Prostate gland (tissue), 2 donors: Measurements from ENCODE around the gene KRTAP6-1. TPM values are rescaled to one million over a fixed set of nuclear protein-coding genes. Genes with fewer than 3 reads are reported as not detected.

Source experiments
- DNase-seq: peaks from one replicate; pipeline ENCODE4 v3.0.0-alpha.2; 2019; ENCODE audit warnings: low spot score
- H3K27ac ChIP-seq, 2 donors: fragments of 200-600 bp; sonication (generic); 2 replicates each; pipeline ENCODE4 v1.5.1; 2017 to 2019
- H3K27me3 ChIP-seq: fragments of 200-600 bp; sonication (generic); replicated peaks from 2 replicates; pipeline ENCODE4 v1.5.1; 2019; ENCODE audit not compliant: insufficient read depth
- H3K36me3 ChIP-seq, 2 donors: fragments of 200-600 bp; sonication (generic); 1 replicate in 1 of 2; 2 replicates in 1 of 2; pipeline versions ENCODE4 v1.5.1 to v1.8.1; 2017 to 2019
- H3K4me1 ChIP-seq: fragments of 200-600 bp; sonication (generic); replicated peaks from 2 replicates; pipeline ENCODE4 v1.5.1; 2019
- H3K4me3 ChIP-seq, 2 donors: fragments of 200-600 bp; sonication (generic); 2 replicates each; pipeline ENCODE4 v1.5.1; 2017 to 2019
- H3K9me3 ChIP-seq: fragments of 200-600 bp; sonication (generic); 2 replicates; pipeline ENCODE4 v1.5.1; 2017
- CTCF ChIP-seq, 4 experiments: fragments of 200-600 bp in 2 of 4; fragments of 450-650 bp in 2 of 4; sonication (generic) in 2 of 4; IDR thresholded peaks; 1 replicate in 3 of 4; 2 replicates in 1 of 4; pipeline ENCODE4 v1.5.1; 2016 to 2019; ENCODE audit warnings: antibody characterized with exemption in 4 of 4, mild to moderate bottlenecking in 2 of 4, moderate library complexity in 2 of 4
- POLR2A ChIP-seq: fragments of 450-650 bp; IDR thresholded peaks from one replicate; pipeline ENCODE4 v1.6.1; 2016; ENCODE audit warnings: antibody characterized with exemption, mild to moderate bottlenecking
- POLR2AphosphoS5 ChIP-seq: sonication (generic); formaldehyde crosslinking; IDR thresholded peaks from one replicate; pipeline ENCODE4 v1.6.1; 2017; ENCODE audit warnings: antibody characterized with exemption
- WGBS: methylation state at CpG from one replicate; pipeline ENCODE4 v1.1.5; 2018; 5-methylcytosine and 5-hydroxymethylcytosine counted together
- intact Hi-C: fragments of 100-400 bp; cut with DNase I; formaldehyde crosslinking; loops from one replicate; pipeline ENCODE4 v1.14.2; 2022
- total RNA-seq, 2 donors: library from RNA; depleted of rRNA; stranded (reverse); fragments of >200 nt; gene quantifications; one replicate each; pipeline ENCODE4 v1.1.0, GENCODE V29; 2016

Gene KRTAP6-1
- total RNA-seq, 2 donors from 2014 or later, result not detected

GRCh38 chr21:30605968-30606367 is 7.8 kb downstream of the KRTAP6-1 start:
- 90% methylated on average over 2 of the region's 2 CpGs for WGBS
- Histone ChIP-seq H3K36me3 (no peaks in the 10 kb centered on the region), H3K4me1 (no peaks in the 10 kb centered on the region), H3K4me3 (no peak overlapping the region), H3K27me3 (no peaks in the 10 kb centered on the region), H3K9me3 (no peaks in the 10 kb centered on the region), H3K27ac (no peak overlapping the region)
- no peak for DNase-seq
- intact Hi-C loops, result no loop called here
- TF ChIP-seq POLR2AphosphoS5 (no peak), CTCF (IDR thresholded peaks at IDR 0.05) (no peak), POLR2A (no peak)

GRCh38 chr21:30600787-30601186 is 12.9 kb downstream of the KRTAP6-1 start, which contains the start of gene KRTAP22-1:
KRTAP22-1 (plus strand) TSS chr21:30601087.
- H3K4me1 ChIP-seq, result no peaks in the 10 kb centered on the region
- H3K27me3 ChIP-seq, result no peaks in the 10 kb centered on the region
- intact Hi-C loops, result no loop called here
- H3K27ac ChIP-seq, result no peak within 1 kb of the TSS
- H3K4me3 ChIP-seq, result no peak within 1 kb of the TSS
- TF ChIP-seq POLR2AphosphoS5, result no peak
- no peak for TF ChIP-seq CTCF (IDR thresholded peaks at IDR 0.05)
- no peak for TF ChIP-seq POLR2A
- DNase-seq, result no peak
- no peaks in the 10 kb centered on the region for H3K36me3 ChIP-seq
- 0% methylated on average over 1 of the region's 1 CpG for WGBS
- H3K9me3 ChIP-seq, result no peaks in the 10 kb centered on the region

- 96% methylated on average over 6 of the region's 6 CpGs for WGBS
- H3K9me3 ChIP-seq, result no peaks in the 10 kb centered on the region
- DNase-seq, result no peak
- H3K4me1 ChIP-seq, result no peaks in the 10 kb centered on the region
- no peaks in the 10 kb centered on the region for H3K36me3 ChIP-seq
- intact Hi-C loops, result no loop called here
- H3K27ac ChIP-seq, result no peak within 1 kb of the TSS
- no peak within 1 kb of the TSS for H3K4me3 ChIP-seq
- TF ChIP-seq CTCF (IDR thresholded peaks at IDR 0.05), result no peak
- no peak for TF ChIP-seq POLR2A
- TF ChIP-seq POLR2AphosphoS5, result no peak
- H3K27me3 ChIP-seq, result no peaks in the 10 kb centered on the region
Observed at GRCh38 chr21:30598802-30599201, 14.9 kb downstream of the KRTAP6-1 start, which contains the start of gene KRTAP6-2. KRTAP6-2 (minus strand) TSS chr21:30598902; CDS start chr21:30598874, 28 bp downstream.

GRCh38 chr21:30592140-30592539 is 21.6 kb downstream of the KRTAP6-1 start, which contains the start of gene KRTAP6-3:
KRTAP6-3 (plus strand) TSS chr21:30592440; CDS start chr21:30592446, 6 bp downstream.
- TF ChIP-seq POLR2AphosphoS5 (no peak), CTCF (IDR thresholded peaks at IDR 0.05) (no peak), POLR2A (no peak)
- no peaks in the 10 kb centered on the region for H3K36me3 ChIP-seq
- H3K4me1 ChIP-seq, result no peaks in the 10 kb centered on the region
- 93% methylated on average over 4 of the region's 4 CpGs for WGBS
- H3K9me3 ChIP-seq, result no peaks in the 10 kb centered on the region
- DNase-seq, result no peak
- intact Hi-C loops, result no loop called here
- H3K27ac ChIP-seq, result no peak within 1 kb of the TSS
- H3K4me3 ChIP-seq, result no peak within 1 kb of the TSS
- no peaks in the 10 kb centered on the region for H3K27me3 ChIP-seq

GRCh38 chr21:30590297-30590696 is 23.4 kb downstream of the KRTAP6-1 start, which contains the start of gene KRTAP22-2:
KRTAP22-2 (minus strand) TSS chr21:30590397.
- Histone ChIP-seq H3K4me1 (no peaks in the 10 kb centered on the region), H3K27ac (no peak within 1 kb of the TSS), H3K9me3 (no peaks in the 10 kb centered on the region), H3K36me3 (no peaks in the 10 kb centered on the region), H3K27me3 (no peaks in the 10 kb centered on the region), H3K4me3 (no peak within 1 kb of the TSS)
- no peak for DNase-seq
- TF ChIP-seq POLR2A (no peak), CTCF (IDR thresholded peaks at IDR 0.05) (no peak), POLR2AphosphoS5 (no peak)
- intact Hi-C loops, result no loop called here
